IPS DF 4.7 (cell line): ENCODE data around the gene AGAP1.
"Not testable (repeated sequence)": the region's sequence is repeated elsewhere in the genome, so short reads cannot be mapped to it uniquely, and the experiment has no call there.

Experiments used
- DNase-seq: peaks from one replicate; pipeline ENCODE4 v3.0.0-alpha.2; 2013; ENCODE audit warnings: low spot score; ENCODE audit errors: extremely low read depth

AGAP1 gene

DNA sequence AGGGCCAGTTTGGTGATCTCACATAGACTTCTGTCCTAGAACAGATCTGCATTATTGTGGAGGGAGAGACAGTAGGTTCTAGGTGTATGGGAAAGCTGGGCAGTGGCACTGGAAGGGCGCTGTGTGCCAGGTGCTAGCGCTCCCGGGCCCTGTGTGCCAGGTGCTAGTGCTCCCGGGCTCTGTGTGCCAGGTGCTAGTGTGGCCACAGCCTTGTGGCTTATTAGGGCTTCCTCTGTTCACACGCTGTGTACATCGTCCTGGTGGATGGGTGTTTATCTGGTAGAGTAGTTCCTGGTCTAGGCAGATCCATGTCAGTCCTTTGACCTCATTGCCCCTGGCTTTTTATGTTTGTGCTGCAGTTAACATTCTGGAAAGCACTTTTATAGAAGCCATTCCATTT is 263.4 kb downstream of the AGAP1 start:
- no peak for DNase-seq

DNA sequence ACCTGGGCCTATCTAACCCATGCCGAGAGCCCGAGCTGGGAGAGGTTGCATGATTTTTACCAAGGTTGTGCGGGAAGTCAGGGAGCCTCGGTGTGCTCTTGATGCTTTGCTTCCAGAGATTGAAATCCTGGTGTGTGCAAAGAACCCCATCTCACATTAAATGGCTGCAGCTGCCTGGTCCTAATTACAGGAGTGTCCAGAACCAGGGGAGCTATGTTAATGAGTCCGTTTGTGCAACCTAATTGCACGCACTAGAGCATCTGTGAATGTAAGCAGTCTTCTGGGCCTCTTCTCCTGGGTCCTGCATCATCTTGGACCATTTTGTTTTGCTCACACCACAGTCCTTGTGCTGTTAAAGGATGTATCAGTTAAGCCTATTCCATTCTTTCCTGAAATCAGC is 263.8 kb downstream of the AGAP1 start:
- no peak for DNase-seq

DNA sequence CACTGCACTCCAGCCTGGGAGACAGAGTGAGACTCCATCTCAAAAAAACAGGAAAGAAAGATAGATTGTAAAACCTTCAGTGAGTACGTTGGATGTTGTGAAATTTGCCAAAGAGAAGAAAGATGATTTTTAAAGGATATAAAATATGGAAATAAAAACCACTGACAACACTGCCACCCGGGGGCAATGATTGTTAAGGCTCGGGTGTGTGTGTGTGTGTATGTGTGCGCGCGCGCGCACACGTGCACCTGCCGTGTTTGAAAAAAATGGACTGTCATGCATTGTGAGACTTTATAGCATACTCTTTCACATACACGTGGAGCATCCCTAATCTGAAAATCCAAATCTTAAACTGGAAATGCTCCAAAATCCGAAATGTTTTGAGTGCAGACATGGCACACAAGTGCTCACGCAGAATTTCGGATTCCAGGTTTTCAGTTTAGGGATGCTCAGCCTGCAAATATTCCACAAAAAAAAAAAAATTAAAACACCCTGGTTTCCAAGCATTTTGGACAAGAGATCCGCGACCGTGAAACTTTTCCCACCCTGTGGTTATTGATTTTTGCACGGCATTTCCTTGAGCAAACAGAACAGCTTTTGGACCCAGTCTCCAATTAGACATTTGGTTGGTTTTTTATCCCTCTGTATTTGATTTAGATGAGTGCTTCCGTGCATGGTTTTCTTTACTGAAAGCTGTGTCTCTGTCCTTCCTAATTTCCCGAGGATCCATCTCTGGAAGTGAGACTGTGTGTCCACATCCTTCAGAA is 269.2 kb downstream of the AGAP1 start:
- DNase-seq: no peak

DNA sequence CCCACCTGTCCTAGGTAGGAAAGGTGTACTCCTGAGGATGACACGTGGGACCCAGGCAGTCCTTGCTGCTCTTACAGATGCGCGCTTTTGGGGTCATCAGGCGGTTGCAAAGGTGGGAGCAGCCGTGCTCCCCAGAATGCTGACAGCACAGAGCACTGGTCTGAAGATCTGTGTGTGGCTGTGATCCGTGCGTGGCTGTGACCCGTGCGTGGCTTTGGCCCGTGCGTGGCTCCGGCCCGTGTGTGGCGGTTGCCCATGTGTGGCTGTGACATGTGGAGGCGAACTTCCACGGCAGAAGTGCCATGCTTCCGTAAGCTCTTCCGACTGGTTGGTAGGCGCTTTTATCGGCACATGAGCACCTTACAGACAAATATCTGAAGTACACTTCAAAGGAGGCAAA is 270.0 kb downstream of the AGAP1 start:
- DNase-seq: no peak

DNA sequence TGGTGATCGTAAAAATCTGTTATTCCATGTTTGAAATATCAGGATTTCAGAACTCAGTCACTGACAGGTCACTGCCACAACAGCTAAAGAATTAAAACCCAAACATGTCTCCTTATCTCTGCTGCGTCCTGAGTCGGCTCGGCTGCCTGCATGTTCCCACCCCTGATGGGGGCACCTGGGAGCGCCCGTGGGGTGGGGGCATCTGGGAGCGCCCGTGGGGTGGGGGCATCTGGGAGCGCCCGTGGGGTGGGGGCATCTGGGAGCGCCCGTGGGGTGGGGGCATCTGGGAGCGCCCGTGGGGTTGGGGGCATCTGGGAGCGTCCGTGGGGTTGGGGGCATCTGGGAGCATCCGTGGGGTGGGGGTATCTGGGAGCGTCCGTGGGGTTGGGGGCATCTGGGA is 270.6 kb downstream of the AGAP1 start:
- DNase-seq: not testable (repeated sequence)

DNA sequence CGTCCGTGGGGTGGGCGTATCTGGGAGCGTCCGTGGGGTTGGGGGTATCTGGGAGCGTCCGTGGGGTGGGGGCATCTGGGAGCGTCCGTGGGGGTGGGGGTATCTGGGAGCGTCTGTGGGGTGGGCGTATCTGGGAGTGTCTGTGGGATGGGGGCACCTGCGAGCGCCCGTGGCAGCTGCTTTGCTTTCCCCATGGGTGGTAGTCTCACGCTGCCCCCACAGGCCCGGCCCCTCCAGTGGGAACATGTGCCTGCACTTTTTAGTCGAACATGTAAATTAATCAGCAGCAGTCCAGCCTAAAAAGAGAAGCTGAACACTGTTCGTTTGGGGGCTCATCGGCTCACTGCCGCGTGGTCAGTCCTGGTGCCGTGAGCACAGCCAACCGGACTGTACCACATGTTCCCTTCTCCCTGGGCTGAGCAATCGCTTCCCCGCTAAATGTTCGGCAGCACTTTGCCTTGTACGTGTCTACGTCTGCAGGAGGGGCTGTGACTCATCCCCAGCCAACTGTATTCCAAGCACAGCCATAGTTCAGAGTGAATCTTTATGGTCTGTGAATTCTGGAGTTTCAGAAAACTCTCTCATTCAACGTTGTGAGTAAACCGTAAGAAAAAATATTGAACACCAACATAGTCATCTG is 271.5 kb downstream of the AGAP1 start:
- DNase-seq: no peak

DNA sequence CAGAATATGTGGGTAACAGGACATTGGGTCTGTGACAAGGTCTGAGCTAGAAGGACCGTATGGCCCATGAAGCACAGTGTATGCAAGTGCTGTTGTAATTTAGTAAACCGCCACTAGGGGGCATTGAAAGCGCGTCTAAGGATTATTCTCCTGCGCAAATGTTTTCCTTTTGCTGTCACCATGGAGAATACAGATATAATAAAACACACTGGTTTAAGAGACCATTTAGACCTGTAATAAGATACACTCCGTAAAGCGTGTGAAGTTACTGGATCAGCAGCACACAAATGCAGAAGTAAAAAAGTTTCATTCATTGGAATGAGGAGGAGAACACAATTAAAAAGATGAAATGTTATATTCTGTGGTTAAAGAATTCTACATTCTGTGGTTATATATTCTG is 272.4 kb downstream of the AGAP1 start:
- peak; percentile 33 for DNase-seq

DNA sequence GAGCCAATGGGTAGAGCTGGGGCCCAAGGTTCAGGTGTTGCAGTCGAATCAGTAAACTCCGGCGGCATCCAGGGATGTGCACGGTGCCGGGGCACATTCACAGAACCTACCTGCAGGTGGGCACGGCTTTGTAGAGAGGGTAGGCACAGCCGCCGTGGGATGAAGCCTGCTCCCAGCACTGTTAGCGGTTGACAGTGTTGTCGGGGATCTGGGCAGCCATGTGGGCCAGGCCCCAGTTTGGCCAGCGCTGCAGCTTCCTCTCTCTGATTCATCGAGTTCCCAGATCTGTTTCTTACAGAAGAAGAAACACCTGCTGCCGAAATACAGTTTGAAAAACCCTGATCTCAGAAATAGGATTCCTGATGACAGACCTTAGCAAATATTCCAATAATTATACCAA is 274.8 kb downstream of the AGAP1 start:
- DNase-seq: no peak

DNA sequence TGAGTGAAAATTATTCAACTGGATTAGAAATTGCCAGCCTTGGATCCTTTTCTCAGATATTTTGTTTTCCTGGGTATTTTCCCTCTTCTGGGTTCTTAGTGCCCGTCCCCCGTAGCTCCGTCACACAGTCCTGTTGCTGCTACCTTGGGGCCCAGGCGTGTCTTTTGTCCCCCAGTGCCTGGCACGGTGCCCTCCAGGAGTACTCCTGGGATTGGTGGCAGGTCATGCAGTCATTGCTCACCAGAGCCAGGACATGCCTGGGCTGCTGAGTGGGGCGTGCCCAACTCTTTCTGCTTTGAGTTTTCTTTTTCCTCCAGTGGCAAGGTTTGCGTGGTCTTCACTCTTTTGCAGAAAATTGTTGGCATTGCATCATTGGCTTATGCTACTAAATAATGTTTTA is 275.2 kb downstream of the AGAP1 start:
- no peak for DNase-seq

DNA sequence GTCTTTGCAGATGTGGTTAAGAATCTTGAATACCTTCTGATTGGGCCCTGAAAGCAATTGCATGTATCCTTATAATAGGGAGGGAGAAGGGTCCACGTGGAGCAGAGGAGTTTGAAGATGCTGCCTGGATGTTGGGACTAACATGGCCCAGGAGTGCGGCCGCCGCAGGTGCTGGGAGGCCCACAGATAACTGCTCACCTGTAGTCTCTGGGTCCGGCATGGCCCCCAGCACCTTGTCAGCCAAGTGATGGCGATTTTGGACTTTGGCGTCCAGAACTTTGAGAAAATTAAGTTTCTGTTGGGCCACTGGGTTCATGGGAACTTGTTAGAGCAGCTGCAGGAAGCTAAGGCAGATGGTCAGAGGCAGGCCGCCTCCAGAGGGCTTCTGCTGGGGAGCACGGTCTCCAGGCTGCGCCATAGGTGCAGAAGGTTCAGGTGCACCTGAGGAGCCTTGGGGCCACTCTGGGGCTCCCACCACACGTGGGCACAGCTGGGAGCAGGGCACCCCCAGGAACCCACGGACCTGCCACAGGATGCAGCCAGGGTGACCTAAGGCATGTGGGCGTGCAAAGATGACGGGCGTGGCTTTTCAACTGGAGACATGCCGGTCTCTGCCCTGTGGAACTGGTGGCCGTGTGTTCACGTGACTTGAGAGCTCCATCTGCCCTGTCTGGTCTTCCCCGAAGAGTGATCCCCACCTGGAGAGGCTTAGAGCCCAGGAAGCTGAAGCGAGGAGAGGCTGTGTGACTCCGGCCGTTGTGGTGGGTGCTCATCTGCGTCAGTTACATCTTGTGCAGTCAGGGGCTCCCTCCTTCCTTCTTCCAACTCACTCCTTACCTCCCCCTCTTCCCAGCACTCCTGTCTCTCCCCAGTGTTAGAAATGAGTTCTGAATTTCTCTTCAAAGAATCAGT is 277.3 kb downstream of the AGAP1 start:
- no peak for DNase-seq

DNA sequence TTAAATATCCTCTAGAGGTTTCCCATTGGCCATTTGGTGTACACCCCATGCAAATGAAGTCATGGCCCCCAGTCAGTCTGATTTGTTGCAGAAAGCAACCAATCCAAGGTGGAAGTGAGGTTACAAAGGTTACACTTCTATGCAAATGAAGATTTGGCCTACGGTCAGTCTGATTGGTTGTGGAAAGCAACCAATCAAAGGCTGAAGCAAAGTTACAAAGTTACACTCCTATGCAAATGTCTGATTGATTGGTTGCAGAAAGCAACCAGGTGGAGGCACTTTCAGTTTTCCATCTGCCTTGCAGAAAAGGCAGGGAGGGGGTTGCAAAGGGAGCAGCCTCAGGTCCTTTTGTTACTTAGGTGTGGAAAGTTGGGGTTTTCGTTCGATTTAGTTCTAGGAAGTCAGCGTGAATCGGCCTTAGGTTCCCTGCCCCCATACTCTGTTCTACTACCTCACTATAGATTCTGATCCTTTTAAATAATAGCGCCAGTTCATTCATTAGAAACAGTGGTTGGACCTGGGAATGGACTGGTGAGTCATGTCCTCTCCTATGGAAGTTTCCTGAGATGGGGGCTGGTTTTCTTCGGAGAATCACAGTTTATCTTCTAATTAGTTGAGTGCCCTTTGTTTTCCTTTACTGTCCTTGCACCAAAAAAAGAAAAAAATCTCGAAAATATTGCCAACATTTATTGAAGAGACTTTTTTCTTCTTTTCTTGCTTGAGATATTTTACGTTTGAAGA is 279.5 kb downstream of the AGAP1 start:
- peak; percentile 22 for DNase-seq

DNA sequence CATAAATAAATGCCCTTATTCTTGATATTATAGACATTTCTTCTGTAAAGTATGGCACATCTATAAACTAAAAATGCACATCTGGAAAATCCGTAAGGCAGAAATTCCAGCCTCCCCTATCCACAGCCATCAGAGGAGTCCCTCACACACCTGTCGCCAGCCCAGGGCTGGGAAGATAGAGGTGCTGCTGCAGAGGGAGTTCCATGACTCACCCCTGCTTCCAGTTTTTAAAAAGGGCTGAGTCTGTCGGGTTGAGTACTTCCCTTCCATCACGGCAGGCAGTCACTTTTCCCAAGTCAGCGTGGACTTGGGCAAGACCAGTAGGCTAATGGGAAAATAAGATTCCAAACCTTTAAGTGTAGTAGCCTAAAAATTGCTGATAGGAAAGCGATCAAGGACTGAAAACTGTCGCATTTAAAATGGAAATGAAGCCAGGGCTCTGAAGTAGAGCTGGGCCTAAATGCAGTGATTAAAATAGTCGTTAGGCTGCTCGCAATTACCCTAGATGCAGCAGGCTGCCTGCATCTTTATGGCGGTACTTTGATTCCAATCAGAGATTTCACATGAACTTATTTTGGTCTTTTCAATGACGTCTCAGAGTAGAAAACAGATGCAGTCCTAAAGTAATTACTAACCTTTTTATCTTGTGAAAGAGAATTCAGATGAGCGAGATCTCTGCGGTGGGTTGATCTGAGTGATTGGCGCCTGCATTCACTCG is 280.5 kb downstream of the AGAP1 start:
- DNase-seq: no peak

DNA sequence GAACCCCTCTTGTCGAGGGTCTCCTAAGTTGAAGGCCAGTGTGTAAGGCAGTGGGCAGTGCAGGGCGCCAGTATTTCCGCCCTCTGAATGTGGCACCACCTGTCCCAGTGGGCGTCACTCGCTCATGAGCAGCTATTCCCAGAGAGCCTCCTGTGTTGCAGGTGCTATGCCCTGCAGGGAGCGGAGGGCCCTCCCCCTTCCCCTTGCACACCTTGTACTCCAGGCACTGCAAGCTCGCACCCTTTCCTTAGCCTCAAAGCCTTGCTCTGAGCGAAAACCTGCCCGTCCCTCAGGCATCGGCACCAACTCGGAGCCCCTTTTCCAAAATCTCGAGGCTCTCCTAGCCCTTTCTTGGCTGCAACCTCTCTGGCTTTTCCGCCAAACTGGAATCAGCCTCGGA is 282.7 kb downstream of the AGAP1 start:
- no peak for DNase-seq

DNA sequence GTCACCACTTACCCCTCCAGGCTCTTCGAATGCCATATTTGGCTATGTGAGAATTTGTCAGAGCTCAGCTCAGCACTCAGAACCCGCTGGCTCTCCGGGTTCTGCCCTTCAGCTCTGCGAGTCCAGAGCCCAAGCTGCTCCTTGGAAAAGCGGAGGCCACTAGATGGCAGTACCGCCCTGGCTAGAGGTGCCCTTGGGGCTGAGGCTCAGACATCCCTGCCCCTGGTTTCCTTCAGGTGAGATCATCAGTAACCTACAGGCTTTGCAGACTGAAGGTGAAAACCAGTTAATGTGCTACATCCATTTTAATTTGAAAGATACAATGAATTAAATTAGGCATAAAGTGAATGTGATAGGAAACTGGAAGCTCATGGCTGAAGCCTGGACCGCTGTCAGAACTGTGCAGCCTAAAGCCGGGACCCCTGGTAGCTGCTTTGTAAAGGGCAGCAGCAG is 285.6 kb downstream of the AGAP1 start:
- DNase-seq: peak; percentile 60

DNA sequence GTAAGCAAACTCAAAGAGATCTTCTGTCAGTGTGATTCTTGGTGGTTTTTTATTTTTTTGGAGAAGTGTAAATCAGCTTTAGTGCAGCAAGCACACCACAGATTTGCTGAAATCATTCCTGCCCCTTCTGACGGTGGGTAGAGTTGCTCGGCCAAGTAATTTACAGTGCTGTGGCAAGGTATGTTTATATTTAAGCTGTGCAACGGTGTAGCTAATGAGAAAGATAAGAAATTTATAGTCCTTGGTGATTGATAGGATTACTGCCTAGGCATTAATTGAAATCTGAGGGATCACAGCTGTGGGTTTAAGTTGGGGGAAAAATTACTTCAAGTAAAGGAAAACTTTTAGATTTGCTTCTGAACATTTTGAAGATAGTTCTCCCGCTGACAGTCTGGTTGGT is 286.6 kb downstream of the AGAP1 start:
- no peak for DNase-seq

DNA sequence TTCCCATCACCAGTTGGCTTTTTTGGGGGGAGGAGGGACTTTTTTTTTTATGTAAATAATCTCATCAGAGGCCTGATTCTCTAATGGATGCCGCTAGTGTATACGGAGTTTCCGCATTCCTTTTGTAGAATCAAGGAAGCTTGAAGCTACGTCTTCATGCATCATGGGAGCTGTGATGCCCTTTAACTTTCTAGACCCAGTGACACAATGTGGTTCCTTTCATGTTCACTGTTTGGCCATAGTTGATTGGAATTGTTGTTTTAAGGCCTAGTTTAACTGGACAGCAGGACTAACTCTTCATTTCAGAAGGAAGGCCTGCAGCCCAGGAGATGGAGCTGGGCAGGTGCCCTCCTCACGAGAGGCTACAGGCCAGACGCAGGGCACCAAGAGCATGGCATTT is 287.9 kb downstream of the AGAP1 start:
- DNase-seq: no peak

DNA sequence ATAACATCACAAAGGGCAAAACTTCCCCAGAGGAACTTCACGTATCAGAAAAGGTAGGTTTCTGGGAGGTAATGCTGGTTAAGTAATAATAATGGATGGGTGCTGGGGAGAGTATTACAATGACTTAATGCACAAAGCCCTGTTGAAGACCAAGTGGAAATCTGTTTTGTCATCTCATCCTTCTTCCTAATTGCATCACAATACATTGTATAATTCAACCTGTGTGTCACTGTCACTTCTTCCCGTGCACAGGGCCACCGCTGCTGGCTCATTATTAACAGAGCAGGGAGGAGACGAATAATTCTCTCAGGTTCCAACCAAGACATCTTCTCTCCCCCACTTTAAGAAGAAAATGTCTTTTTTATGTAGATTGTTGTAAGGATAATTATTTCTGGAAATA is 290.9 kb downstream of the AGAP1 start:
- no peak for DNase-seq

DNA sequence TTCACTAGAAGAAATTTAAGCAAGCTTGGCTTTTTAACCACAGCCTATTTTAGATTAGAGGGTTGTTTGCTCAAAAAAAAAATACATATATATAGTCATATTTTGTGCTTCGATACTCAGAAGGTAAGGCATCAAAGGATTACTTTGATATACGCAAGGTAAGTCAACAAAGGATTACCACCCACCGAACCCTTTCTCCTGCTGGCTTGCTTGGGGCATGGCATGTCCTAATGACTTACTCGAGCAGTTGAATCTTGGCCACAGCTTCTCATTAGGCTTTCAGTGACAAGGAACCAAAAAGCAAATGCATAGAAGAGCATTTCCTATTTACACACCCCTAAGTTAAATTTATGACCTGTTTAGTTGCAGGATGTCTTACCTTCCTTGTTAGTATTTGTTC is 295.7 kb downstream of the AGAP1 start:
- DNase-seq: no peak

DNA sequence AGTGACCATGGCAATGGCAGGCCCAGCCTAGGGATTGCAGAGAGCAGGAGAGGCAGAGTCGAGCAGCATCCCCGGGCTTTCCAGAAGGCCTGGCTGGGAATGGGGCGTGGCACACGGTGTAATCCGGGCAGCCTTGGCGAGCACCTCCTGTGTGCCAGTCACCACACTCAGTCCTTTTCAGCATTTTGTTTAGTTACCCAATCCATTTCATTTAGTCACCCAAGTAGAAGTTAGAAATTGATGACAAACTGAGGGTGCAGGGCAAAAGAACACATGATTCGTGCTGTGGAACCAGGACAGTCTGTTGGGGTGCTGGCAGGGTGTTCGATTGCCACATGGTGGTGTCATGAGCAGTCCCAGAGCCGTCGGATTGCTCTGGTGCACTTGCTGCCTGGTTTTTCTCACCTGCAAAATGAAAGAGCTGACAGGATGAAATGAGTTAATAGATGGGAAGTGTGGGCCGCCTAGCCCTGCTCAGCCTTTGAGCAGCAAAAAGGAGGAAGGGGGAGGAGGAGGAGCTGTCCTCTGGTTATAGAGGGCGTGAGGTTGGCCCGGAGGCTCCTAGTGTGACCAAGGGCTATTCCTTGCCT is 299.4 kb downstream of the AGAP1 start:
- no peak for DNase-seq

DNA sequence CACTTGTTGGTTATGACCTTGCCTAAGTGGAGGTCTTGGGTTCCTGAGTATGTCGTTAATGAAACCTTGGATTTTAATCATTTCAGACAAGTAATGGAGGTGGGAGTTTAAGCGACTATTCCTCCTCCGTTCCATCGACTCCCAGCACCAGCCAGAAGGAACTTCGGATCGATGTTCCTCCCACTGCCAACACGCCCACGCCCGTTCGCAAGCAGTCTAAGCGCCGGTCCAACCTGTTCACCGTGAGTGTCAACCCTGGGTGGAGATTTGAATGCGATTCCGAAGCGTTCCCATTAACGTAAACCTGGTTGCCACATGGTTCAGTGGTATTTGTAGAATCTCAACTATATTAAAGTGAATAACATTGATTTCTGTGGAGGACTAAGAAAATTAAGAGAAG is 305.4 kb downstream of the AGAP1 start:
- DNase-seq: no peak
